ENCODE data around the gene CHRDL2.
A peak's percentile ranks its signal among the peaks of the same experiment; 100 is the strongest.

CHRDL2 gene

GRCh38 chr11:74731301-74732094 is at the start of gene CHRDL2:
TSS of gene CHRDL2 (minus strand) at chr11:74731426. CDS start at chr11:74730888, 538 bp downstream.
- no peak for TF ChIP-seq CTCF (IDR thresholded peaks at IDR 0.05; ENCODE audit: low read depth, low read length, missing control alignments)
- H3K4me3 ChIP-seq (replicated peaks; ENCODE audit: low read depth, low read length) = 0 out of 2 replicates have a peak within 1 kb of the TSS, but pooled peaks have one; percentile 13
- no peak for DNase-seq (ENCODE audit: extremely low read depth, low read depth)

DNA sequence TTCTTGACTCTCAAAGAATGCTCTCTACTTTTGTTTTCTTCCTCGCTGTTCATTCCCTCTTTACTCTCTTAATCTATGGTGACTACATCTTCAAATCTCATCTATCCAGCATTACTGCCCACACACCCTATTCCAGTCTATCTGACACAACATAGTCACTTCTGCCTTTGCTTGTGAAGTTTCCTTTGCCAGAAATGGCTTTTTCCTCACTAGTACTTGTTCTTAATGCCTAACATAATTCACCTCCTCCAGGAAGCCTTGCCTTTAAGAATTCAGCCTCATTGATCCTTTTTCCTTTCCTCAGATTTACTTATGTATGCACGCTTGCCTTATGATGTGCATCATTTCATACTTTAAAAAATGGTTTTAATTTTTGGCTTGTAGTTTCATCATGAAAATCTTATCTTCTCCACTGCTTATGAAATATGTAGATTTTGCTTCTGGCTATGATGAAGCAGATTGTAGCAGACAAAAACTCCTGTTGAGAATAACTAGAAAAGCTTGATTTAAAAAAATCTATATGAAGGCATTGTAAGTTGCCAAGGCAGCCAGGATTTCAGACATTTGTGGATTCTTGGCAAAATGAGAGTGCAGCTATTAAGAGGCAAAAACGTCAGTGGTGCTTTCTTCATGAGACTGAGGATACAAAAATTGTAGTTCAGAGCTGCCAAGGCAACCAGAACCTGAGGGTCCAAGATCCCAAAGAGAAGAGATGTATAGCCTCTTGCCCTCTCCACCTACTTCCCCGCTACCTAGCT is 49.2 kb upstream of the CHRDL2 start:
- DNase-seq (ENCODE audit: extremely low read depth, low read depth) = no peak
- TF ChIP-seq CTCF (IDR thresholded peaks at IDR 0.05; ENCODE audit: low read depth, low read length, missing control alignments) = no peak
- no peak overlapping the region for H3K4me3 ChIP-seq (replicated peaks; ENCODE audit: low read depth, low read length)

DNA sequence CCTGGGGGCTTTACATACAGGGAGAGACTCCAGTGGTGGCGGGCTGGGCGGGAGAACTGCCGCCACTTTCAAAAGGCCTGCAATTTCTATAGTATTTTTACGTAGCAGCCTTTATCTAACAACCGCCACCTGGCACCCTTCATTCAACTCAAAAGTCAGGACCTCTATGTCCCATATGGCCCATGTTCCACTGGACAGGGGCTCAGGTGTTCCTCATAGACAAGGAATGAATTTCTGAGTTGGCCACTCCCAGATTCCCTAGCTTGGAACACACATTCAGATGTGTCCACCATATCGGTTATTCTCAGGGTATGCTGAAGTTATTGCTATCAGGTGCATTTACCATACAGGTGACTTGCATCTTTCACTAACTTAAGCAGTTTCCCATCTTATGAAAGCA is 47.4 kb upstream of the CHRDL2 start:
- TF ChIP-seq CTCF (IDR thresholded peaks at IDR 0.05; ENCODE audit: low read depth, low read length, missing control alignments) = no peak
- no peak overlapping the region for H3K4me3 ChIP-seq (replicated peaks; ENCODE audit: low read depth, low read length)
- no peak for DNase-seq (ENCODE audit: extremely low read depth, low read depth)

DNA sequence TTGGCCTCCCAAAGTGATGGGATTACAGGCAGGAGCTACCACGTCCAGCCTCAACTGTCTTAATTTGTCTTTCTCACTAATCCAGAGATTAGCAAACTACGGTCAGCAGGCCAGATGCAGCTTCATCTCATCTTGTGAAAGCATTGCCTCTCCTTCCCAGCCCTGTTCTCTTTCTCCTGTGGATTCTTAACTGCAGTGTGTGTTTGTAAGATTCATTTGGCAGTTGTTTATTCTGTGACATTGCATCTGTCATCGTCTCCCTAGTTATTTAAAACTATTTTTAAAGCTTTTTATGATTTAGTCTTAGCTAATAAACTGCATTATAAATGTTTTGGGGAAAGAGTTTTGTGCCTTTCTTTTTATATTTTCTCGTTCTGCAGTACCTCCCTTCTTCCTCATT is 46.7 kb upstream of the CHRDL2 start:
- DNase-seq (ENCODE audit: extremely low read depth, low read depth) = no peak
- H3K4me3 ChIP-seq (replicated peaks; ENCODE audit: low read depth, low read length) = no peak overlapping the region
- no peak for TF ChIP-seq CTCF (IDR thresholded peaks at IDR 0.05; ENCODE audit: low read depth, low read length, missing control alignments)

DNA sequence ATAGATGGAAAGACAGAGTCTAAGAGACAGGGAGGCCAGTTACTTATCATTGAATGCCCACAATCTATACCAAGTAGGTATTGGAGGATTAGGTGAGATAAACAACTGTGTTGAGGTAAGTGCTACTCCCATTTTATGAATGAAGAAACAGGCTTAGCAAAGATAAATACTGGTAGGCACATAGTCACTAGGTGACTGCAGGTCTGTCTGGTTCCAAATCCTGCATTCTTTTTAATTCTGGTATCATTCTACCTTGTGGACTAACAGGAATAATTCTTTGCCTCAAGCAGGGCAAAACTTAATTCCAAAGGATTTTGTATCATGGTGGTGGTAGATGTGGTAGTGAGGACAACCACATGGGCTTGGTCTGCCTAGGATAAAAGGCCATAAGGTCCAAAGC is 45.8 kb upstream of the CHRDL2 start:
- no peak for TF ChIP-seq CTCF (IDR thresholded peaks at IDR 0.05; ENCODE audit: low read depth, low read length, missing control alignments)
- DNase-seq (ENCODE audit: extremely low read depth, low read depth) = no peak
- H3K4me3 ChIP-seq (replicated peaks; ENCODE audit: low read depth, low read length) = no peak overlapping the region

- TF ChIP-seq CTCF (IDR thresholded peaks at IDR 0.05; ENCODE audit: low read depth, low read length, missing control alignments) = no peak
- DNase-seq (ENCODE audit: extremely low read depth, low read depth) = no peak
- H3K4me3 ChIP-seq (replicated peaks; ENCODE audit: low read depth, low read length) = no peak overlapping the region
Measured at GRCh38 chr11:74776546-74776945, 45.3 kb upstream of the CHRDL2 start.
